Measurements from ENCODE around the gene GPAT3.

- no peak for TF ChIP-seq POLR2AphosphoS5 (IDR thresholded peaks at IDR 0.05; ENCODE audit: low read depth, low read length)
- TF ChIP-seq CTCF (IDR thresholded peaks at IDR 0.05; ENCODE audit: control extremely low read depth in 1 of 3, insufficient read depth in 1 of 3, low read depth in 1 of 3, low read length in 3 of 3) = no peak
- TF ChIP-seq ATF3 (IDR thresholded peaks at IDR 0.05; ENCODE audit: insufficient read depth, low read depth, low read length) = no peak
- TF ChIP-seq YY1 (IDR thresholded peaks at IDR 0.05; ENCODE audit: low read depth, low read length) = no peak
- no peak for TF ChIP-seq CHD2 (IDR thresholded peaks at IDR 0.05; ENCODE audit: low read length)
- TF ChIP-seq CEBPB (IDR thresholded peaks at IDR 0.05; ENCODE audit: low read depth, low read length) = no peak
- no peak for TF ChIP-seq EZH2 (IDR thresholded peaks at IDR 0.05; ENCODE audit: low read depth, low read length, severe bottlenecking)
- no peak for TF ChIP-seq SIN3A (conservative IDR thresholded peaks at IDR 0.05 in 1 of 2, IDR thresholded peaks at IDR 0.05 in 1 of 2; ENCODE audit: low read depth in 1 of 2, low read length in 2 of 2)
- TF ChIP-seq RXRA (IDR thresholded peaks at IDR 0.05; ENCODE audit: insufficient read depth, low read depth, low read length) = no peak
- TF ChIP-seq EP300 (IDR thresholded peaks at IDR 0.05; ENCODE audit: borderline replicate concordance in 1 of 2, low read depth in 2 of 2, low read length in 2 of 2) = no peak
- no peak for TF ChIP-seq TAF7 (optimal IDR thresholded peaks at IDR 0.05; ENCODE audit: borderline replicate concordance, low read depth, low read length)
Measured at GRCh38 chr4:83561381-83561780, 25.5 kb downstream of the GPAT3 start.

All from H1 (cell line).